Astrocyte (in vitro differentiated cells and primary cell): ENCODE data around the gene SMIM26.

Source experiments
- EZH2 ChIP-seq: IDR thresholded peaks from 2 replicates; pipeline ENCODE4 v1.6.1; 2012; ENCODE audit warnings: mild to moderate bottlenecking, low read length, inconsistent platforms; ENCODE audit not compliant: insufficient read depth
- TF ChIP-seq, protein P1 (sequence below): IDR thresholded peaks from 2 replicates; pipeline ENCODE4 v1.5.1; 2011; ENCODE audit warnings: low read depth, mild to moderate bottlenecking, inconsistent platforms, low read length, moderate library complexity; ENCODE audit not compliant: insufficient read depth

DNA sequence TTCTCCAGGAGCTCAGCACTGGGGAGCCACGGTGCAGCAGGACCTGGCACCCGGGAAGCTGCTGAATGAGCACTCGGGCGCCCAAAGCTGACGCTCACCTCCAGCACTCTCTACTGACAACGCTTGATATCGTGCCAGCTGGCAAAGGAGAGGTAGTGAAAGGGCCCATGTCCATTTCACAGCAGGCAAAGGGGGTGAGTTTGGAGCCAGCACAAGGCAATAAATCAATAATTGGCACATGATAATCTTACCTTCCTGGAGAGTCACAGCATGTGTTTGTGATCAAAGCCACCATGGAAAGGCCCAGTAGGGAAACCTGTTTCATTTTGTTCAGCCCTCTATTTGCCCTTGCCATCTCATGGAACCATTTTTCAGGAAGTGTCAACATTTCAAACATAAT lies 23.3 kb upstream of the SMIM26 start:
- TF ChIP-seq, protein P1, sequence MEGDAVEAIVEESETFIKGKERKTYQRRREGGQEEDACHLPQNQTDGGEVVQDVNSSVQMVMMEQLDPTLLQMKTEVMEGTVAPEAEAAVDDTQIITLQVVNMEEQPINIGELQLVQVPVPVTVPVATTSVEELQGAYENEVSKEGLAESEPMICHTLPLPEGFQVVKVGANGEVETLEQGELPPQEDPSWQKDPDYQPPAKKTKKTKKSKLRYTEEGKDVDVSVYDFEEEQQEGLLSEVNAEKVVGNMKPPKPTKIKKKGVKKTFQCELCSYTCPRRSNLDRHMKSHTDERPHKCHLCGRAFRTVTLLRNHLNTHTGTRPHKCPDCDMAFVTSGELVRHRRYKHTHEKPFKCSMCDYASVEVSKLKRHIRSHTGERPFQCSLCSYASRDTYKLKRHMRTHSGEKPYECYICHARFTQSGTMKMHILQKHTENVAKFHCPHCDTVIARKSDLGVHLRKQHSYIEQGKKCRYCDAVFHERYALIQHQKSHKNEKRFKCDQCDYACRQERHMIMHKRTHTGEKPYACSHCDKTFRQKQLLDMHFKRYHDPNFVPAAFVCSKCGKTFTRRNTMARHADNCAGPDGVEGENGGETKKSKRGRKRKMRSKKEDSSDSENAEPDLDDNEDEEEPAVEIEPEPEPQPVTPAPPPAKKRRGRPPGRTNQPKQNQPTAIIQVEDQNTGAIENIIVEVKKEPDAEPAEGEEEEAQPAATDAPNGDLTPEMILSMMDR: no peak
- TF ChIP-seq EZH2: no peak
